Measurements from ENCODE around the gene CLIP2.

The CLIP2 gene

GRCh38 chr7:74404388-74404700, 115.1 kb downstream of the CLIP2 start:
- no peak for DNase-seq (ENCODE audit: low read depth, low spot score)
- CTCF ChIA-PET = interaction anchor here (0.7 to 24.1 kb wide), 6 partner anchors 9 to 336 kb away, joined by 5 to 809 read pairs (median 7); partner anchors contain the start of gene LAT2
- TF ChIP-seq, protein P1, sequence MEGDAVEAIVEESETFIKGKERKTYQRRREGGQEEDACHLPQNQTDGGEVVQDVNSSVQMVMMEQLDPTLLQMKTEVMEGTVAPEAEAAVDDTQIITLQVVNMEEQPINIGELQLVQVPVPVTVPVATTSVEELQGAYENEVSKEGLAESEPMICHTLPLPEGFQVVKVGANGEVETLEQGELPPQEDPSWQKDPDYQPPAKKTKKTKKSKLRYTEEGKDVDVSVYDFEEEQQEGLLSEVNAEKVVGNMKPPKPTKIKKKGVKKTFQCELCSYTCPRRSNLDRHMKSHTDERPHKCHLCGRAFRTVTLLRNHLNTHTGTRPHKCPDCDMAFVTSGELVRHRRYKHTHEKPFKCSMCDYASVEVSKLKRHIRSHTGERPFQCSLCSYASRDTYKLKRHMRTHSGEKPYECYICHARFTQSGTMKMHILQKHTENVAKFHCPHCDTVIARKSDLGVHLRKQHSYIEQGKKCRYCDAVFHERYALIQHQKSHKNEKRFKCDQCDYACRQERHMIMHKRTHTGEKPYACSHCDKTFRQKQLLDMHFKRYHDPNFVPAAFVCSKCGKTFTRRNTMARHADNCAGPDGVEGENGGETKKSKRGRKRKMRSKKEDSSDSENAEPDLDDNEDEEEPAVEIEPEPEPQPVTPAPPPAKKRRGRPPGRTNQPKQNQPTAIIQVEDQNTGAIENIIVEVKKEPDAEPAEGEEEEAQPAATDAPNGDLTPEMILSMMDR (IDR thresholded peaks at IDR 0.05; ENCODE audit: insufficient read depth, low read length, missing control alignments) = no peak
- H3K4me3 ChIP-seq (ENCODE audit: low read depth, low read length) = no peak overlapping the region
- POLR2A ChIA-PET = no interaction called here

- DNase-seq (ENCODE audit: low read depth, low spot score) = no peak
- TF ChIP-seq, protein P1 (IDR thresholded peaks at IDR 0.05; ENCODE audit: insufficient read depth, low read length, missing control alignments) = no peak
- POLR2A ChIA-PET = no interaction called here
- H3K4me3 ChIP-seq (ENCODE audit: low read depth, low read length) = no peak overlapping the region
- CTCF ChIA-PET = interaction anchor here (0.9 to 24.1 kb wide), 7 partner anchors 9 to 337 kb away, joined by 3 to 809 read pairs (median 5); partner anchors contain the start of gene LAT2
Measured at GRCh38 chr7:74404741-74405140, 115.5 kb downstream of the CLIP2 start.

GRCh38 chr7:74405191-74405898, 116.1 kb downstream of the CLIP2 start:
- DNase-seq (ENCODE audit: low read depth, low spot score) = no peak
- CTCF ChIA-PET = interaction anchor here (1.1 to 24.1 kb wide), 6 partner anchors 8 to 195 kb away, joined by 3 to 809 read pairs (median 6); partner anchors contain the start of gene LAT2
- TF ChIP-seq, protein P1 (IDR thresholded peaks at IDR 0.05; ENCODE audit: insufficient read depth, low read length, missing control alignments) = peak; percentile 35
- H3K4me3 ChIP-seq (ENCODE audit: low read depth, low read length) = no peak overlapping the region
- POLR2A ChIA-PET = no interaction called here

GRCh38 chr7:74405899-74406512, 116.8 kb downstream of the CLIP2 start:
- no peak overlapping the region for H3K4me3 ChIP-seq (ENCODE audit: low read depth, low read length)
- CTCF ChIA-PET = interaction anchor here (1.0 to 24.1 kb wide), 6 partner anchors 10 to 336 kb away, joined by 3 to 809 read pairs (median 5); partner anchors contain the start of gene LAT2
- TF ChIP-seq, protein P1 (IDR thresholded peaks at IDR 0.05; ENCODE audit: insufficient read depth, low read length, missing control alignments) = no peak
- POLR2A ChIA-PET = no interaction called here
- no peak for DNase-seq (ENCODE audit: low read depth, low spot score)

- TF ChIP-seq, protein P1 (IDR thresholded peaks at IDR 0.05; ENCODE audit: insufficient read depth, low read length, missing control alignments) = no peak
- no peak for DNase-seq (ENCODE audit: low read depth, low spot score)
- no peak overlapping the region for H3K4me3 ChIP-seq (ENCODE audit: low read depth, low read length)
- ChIA-PET POLR2A (no interaction called here), CTCF (interaction anchor here (4.3 to 24.1 kb wide), 2 partner anchors 9 to 198 kb away, joined by 19 to 809 read pairs; partner anchors contain the start of gene LAT2)
Measured at GRCh38 chr7:74407958-74408357, 118.8 kb downstream of the CLIP2 start.

DNA sequence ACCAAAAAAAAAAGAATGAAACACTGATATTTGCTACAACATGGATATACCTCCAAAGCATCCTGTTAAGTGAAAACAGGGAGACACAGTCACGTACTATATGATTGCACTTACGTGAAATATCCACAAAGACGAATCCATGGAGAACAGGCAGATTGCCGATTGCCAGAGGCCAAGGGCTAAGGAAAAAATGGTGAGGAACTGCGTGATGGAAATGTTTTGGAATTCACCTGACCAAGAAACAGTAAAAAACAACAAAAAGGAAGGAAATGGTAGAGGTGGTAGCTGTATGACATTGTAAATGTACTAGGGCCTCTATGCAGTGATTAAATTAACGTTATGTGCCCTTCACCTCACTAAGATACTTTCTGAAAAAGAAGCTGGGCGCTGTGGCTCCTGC, 120.4 kb downstream of the CLIP2 start:
- DNase-seq (ENCODE audit: low read depth, low spot score) = no peak
- CTCF ChIA-PET = interaction anchor here (2.5 to 5.3 kb wide), 2 partner anchors 8 to 203 kb away, joined by 8 to 36 read pairs; no protein-coding TSS in a partner anchor
- no peak overlapping the region for H3K4me3 ChIP-seq (ENCODE audit: low read depth, low read length)
- TF ChIP-seq, protein P1 (IDR thresholded peaks at IDR 0.05; ENCODE audit: insufficient read depth, low read length, missing control alignments) = no peak
- POLR2A ChIA-PET = no interaction called here

All from AG04449 (cell line).